Measurements from ENCODE around the gene PPIG. TPM values are rescaled to one million over a fixed set of nuclear protein-coding genes. Genes with fewer than 3 reads are reported as not detected.

PPIG gene
- total RNA-seq, 1 donor from 2014 or later = 51.7 TPM

- Histone ChIP-seq H3K36me3 (no peaks in the 10 kb centered on the region), H3K27me3 (ENCODE audit: low read depth) (no peaks in the 10 kb centered on the region), H3K27ac (no peak overlapping the region), H3K4me3 (no peak overlapping the region), H3K4me1 (peaks cover 4% of the 10 kb centered on the region), H3K9me3 (no peaks in the 10 kb centered on the region)
- no peak for TF ChIP-seq CTCF (IDR thresholded peaks at IDR 0.05)
- ATAC-seq (no peak), DNase-seq (no peak)
- intact Hi-C loops (cut with DNase I) = no loop called here
These were observed 81.1 kb downstream of the PPIG start for GRCh38 chr2:169664978-169665930.

GRCh38 chr2:169667583-169667982 is 83.4 kb downstream of the PPIG start:
- Histone ChIP-seq H3K27ac (no peak overlapping the region), H3K4me1 (peaks cover 4% of the 10 kb centered on the region), H3K4me3 (no peak overlapping the region), H3K9me3 (no peaks in the 10 kb centered on the region), H3K27me3 (ENCODE audit: low read depth) (no peaks in the 10 kb centered on the region), H3K36me3 (no peaks in the 10 kb centered on the region)
- TF ChIP-seq CTCF (IDR thresholded peaks at IDR 0.05) = no peak
- intact Hi-C loops (cut with DNase I) = no loop called here
- DNase-seq (no peak), ATAC-seq (no peak)

GRCh38 chr2:169670215-169670651 is 86.1 kb downstream of the PPIG start:
- DNase-seq = no peak
- no peak for ATAC-seq
- no peaks in the 10 kb centered on the region for H3K9me3 ChIP-seq

GRCh38 chr2:169670937-169671336 is 86.8 kb downstream of the PPIG start:
- H3K36me3 ChIP-seq = no peaks in the 10 kb centered on the region
- no peak for ATAC-seq
- TF ChIP-seq CTCF (IDR thresholded peaks at IDR 0.05) = no peak

More at GRCh38 chr2:169670215-169670651, 86.1 kb downstream of the PPIG start:
- H3K36me3 ChIP-seq = no peaks in the 10 kb centered on the region
- no peak overlapping the region for H3K4me3 ChIP-seq
- intact Hi-C loops (cut with DNase I) = no loop called here
- TF ChIP-seq CTCF (IDR thresholded peaks at IDR 0.05) = no peak
- H3K4me1 ChIP-seq = peaks cover 4% of the 10 kb centered on the region
- no peaks in the 10 kb centered on the region for H3K27me3 ChIP-seq (ENCODE audit: low read depth)
- no peak overlapping the region for H3K27ac ChIP-seq

DNA sequence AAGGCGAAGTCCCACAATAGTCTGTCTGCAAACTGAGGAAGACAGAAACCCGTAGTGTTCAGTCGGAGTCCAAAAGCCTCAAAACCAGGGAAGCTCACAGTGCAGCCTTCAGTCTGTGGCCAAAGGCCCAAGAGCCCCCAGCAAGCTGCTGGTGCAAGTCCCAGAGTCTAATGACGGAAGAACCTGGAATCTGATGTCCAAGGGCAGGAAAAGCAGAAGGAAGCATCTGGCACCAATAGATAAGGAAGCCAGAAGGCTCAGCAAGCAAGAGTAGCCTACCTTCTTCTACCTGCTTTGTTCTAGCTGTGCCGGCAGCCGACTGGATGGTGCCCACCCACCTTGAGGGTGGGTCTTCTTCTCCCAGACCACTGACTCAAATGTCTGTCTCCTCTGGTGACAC is 88.3 kb downstream of the PPIG start:
- DNase-seq (no peak), ATAC-seq (no peak)
- H3K36me3 ChIP-seq = no peaks in the 10 kb centered on the region
- no peak overlapping the region for H3K4me3 ChIP-seq
- H3K27me3 ChIP-seq (ENCODE audit: low read depth) = no peaks in the 10 kb centered on the region
- no peak overlapping the region for H3K27ac ChIP-seq
- H3K4me1 ChIP-seq = no peaks in the 10 kb centered on the region
- H3K9me3 ChIP-seq = no peaks in the 10 kb centered on the region
- no peak for TF ChIP-seq CTCF (IDR thresholded peaks at IDR 0.05)
- intact Hi-C loops (cut with DNase I) = no loop called here

More at GRCh38 chr2:169670937-169671336, 86.8 kb downstream of the PPIG start:
- H3K27me3 ChIP-seq (ENCODE audit: low read depth) = no peaks in the 10 kb centered on the region
- no peak overlapping the region for H3K4me3 ChIP-seq
- H3K27ac ChIP-seq = no peak overlapping the region
- no peaks in the 10 kb centered on the region for H3K4me1 ChIP-seq
- intact Hi-C loops (cut with DNase I) = no loop called here
- DNase-seq = no peak
- no peaks in the 10 kb centered on the region for H3K9me3 ChIP-seq
